Measurements from ENCODE around the gene TESK2. TPM values are rescaled to one million over a fixed set of nuclear protein-coding genes. Genes with fewer than 3 reads are reported as not detected.

Gene TESK2
- total RNA-seq, 4 donors from 2014 or later: 2.8 to 10.7 (median 6.5) TPM

- no peak for TF ChIP-seq CTCF (IDR thresholded peaks at IDR 0.05; ENCODE audit: low read depth)
Observed at GRCh38 chr1:45429561-45430159, 61.3 kb downstream of the TESK2 start.

- no peak for TF ChIP-seq CTCF (IDR thresholded peaks at IDR 0.05; ENCODE audit: low read depth)
Observed at GRCh38 chr1:45423906-45424678, 66.9 kb downstream of the TESK2 start.

GRCh38 chr1:45421935-45422334 is 69.0 kb downstream of the TESK2 start:
- no peak for TF ChIP-seq CTCF (IDR thresholded peaks at IDR 0.05; ENCODE audit: low read depth)

- no peak for TF ChIP-seq CTCF (IDR thresholded peaks at IDR 0.05; ENCODE audit: low read depth)
Observed at GRCh38 chr1:45414746-45415145, 76.2 kb downstream of the TESK2 start.

- no peak for TF ChIP-seq CTCF (IDR thresholded peaks at IDR 0.05; ENCODE audit: low read depth)
Observed at GRCh38 chr1:45412899-45413298, 78.1 kb downstream of the TESK2 start.

GRCh38 chr1:45411510-45411899 is 79.5 kb downstream of the TESK2 start:
- TF ChIP-seq CTCF (IDR thresholded peaks at IDR 0.05; ENCODE audit: low read depth): no peak

- TF ChIP-seq CTCF (IDR thresholded peaks at IDR 0.05; ENCODE audit: low read depth): no peak
Observed at GRCh38 chr1:45410850-45411509, 80.0 kb downstream of the TESK2 start.

Data from subcutaneous adipose tissue (tissue), 4 donors.